GM21515 (cell line): ENCODE data around the gene GREB1L.

Experiments
- ATAC-seq: cut with Tn5 transposase; IDR thresholded peaks from one replicate; pipeline ENCODE4 v1.9.1; 2021; ENCODE audit not compliant: unreplicated experiment

Gene GREB1L

DNA sequence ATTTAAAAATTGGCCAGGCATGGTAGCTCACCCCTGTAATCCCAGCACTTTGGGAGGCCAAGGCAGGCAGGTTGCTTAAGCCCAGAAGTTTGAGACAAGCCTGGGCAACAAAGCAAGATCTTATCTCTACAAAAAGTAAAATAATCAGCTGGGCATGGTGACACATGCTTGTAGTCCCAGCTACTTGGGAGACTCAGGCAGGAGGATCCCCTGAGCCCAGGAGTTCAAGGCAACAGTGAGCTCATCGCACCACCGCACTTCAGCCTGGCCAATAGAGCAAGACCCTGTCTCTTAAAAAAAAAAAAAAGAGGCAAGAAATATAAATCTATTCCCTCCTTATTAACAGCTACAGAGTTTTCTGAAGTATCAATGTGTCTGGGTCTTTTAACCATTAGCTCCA is 306.6 kb downstream of the GREB1L start:
- no peak for ATAC-seq

DNA sequence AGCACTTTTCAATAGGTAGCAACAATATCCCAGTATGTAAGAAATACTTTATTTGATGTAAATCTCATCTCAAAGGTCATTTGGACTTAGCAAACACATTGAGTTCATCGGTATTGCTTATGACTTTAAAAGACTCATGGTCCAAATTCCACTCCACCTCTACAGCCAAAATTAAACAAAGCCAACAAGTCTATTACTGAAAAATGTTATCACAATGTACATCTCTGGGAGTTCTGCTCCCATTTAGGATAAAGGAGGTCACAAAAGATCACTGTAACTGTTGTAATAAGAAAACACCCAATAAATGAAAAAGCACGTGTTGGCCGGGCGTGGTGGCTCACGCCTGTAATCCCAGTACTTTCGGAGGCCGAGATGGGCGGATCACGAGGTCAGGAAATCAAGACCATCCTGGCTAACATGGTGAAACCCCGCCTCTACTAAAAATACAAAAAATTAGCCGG is 308.5 kb downstream of the GREB1L start:
- no peak for ATAC-seq

DNA sequence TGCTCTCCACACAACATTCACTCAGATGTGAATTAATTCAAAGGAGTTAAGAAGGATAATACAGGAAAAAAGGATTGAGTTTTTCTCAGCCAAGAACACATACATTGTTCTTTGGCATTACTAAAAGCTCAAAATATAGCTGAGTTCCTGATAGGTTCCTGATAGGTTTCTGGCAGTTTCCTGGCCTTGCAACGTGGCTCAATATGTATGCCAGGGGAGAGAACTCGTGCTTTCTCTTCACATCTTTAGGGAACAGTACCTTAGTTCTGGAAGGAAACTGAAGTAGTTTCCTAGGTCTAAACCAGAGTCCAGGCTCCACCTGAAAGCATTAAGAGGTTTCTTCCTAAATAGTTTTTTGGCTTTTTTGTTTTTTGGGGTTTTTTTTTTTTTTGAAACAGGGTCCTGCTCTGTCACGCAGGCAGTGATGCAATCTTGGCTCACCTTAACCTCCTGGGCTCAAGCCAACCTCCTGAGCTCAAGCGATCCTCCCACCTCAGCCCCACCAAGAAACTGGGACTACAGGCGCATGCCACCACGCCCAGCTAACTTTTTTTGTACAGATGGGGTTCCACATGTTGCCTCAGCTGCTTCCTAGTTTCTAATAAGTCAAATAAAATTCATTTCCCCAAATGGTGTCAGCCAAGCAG is 315.7 kb downstream of the GREB1L start:
- no peak for ATAC-seq

DNA sequence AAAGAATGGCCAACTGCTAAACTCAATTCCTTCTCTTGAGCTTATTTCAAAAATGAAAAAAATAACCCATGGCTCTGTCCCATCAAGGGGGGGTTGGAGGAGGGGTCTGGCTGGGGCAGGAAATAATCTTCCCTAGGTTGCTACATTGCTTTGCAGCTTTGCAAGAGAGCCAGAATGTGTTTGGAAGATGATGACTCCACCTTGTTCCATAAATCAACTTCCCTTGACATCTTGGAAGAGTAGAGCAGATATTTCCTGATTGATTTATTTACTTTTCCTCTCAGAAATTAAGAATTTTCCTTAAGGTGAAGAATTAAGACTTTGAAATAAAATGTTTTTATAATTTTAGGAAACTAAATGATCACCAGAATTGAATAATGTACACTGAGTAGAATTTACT is 317.2 kb downstream of the GREB1L start:
- no peak for ATAC-seq

DNA sequence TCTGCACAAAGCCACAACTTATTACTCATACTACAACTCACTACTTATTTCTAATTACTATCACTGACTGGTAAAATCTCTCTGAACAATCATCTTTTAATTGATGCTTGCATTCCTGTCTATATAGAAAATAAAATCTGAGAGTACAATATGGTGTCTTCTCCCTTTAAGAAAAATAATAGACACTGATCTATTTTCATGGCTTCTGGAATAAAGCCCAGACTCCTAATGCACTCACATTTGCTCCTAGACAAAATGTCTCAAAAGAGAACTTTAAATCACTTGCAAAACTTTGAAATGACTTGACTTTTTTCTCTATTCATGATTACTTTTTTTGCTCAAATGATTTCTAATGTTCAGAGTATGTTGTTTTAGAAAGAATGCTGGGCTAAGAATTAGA is 329.7 kb downstream of the GREB1L start:
- no peak for ATAC-seq
